C1 segment of cervical spinal cord (tissue), 14 donors: Measurements from ENCODE around the gene PPP1R15B.
A peak's percentile ranks its signal among the peaks of the same experiment; 100 is the strongest.

Experiments used
- DNase-seq, 14 donors: peaks; one replicate each; lab custom pipeline; 2025; lab: John Stamatoyannopoulos, UW

PPP1R15B gene

DNA sequence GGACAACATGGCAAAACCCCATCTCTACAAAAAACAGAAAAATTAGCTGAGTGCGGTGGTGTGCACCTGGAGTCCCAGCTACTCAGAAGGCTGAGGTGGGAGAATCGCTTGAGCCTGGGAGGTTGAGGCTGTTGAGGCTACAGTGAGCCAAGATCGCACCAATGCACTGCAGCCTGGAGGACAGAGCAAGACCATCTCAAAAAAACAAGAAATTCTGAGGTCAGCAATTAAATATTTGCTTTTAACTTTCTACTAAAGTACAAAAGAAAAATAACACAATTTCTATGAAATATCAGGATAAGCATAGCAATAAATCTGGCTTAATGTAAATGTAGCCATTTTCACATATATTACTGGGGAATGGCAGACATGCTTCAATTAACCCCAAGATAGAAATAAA lies 9.9 kb downstream of the PPP1R15B start:
- DNase-seq = no peak

- no peak for DNase-seq
These were observed 10.6 kb downstream of the PPP1R15B start for GRCh38 chr1:204400882-204401510.

DNA sequence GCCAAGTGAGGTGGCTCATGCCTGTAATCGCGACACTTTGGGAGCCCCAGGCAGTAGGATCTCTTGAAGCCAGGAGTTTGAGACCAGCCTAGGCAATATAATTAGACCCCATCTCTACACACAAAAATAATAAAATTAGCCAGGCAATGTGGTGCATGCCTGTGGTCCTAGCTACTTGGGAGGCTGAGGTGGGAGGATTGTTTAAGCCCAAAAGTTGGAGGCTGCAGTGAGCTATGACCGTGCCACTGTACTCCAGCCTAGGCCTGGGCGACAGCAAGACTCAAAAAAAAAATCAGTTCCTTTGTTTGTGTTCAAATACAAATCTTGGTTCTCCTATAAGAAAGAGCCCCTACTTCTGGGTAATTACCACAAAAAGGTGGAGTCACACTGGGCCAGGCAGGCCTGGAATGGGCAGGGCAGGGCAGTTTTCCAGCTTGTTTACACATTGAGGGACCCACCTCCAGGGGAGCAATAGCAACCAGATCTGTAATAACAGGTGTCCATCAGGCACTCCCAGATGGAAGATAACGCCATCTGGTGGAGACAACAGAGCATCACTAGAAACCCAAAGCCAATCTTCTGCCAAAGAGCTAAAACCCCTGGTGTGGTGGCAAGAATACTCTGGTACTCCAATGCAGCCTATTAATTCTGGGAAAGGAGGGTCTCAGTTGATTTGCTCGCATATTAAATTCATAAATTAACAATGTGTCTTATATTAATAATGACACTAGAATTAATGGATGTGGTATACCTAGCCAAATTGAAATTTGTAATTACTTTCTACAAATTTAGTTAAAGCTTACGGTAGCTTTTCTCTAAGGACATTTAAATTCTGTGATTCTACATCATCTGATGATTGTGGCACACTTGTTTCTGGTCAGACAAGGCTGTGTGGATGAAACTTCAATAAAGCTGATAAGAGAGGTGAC lies 13.2 kb downstream of the PPP1R15B start:
- peak in 9 of 14 donors; percentile 18 to 68 (median 27) for DNase-seq

DNA sequence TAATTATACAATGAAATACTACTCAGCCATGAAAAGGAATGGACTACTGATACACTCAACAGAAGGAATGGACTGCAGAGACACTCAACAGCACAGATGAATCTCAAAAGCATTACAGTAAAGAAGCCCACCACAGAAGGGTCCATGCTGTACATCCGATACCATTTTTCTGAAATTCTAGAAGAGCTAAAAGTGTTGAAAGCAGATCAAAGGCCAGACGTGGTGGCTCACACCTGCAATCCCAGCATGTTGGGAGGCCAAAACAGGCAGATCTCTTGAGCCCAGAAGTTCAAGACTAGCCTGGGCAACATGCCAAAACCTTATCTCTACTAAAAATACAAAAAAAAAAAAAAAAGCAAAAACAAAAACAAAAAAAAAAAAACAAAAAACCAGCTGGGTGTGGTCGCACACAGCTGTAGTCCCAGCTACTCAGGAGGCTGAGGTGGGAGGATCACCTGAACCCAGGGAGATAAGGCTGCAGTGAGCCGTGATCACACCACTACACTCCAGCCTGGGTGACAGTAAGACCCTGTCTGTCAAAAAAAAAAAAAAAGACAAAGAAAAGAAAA lies 15.5 kb downstream of the PPP1R15B start:
- DNase-seq = no peak

GRCh38 chr1:204391629-204392028 lies 20.0 kb downstream of the PPP1R15B start:
- DNase-seq = no peak

DNA sequence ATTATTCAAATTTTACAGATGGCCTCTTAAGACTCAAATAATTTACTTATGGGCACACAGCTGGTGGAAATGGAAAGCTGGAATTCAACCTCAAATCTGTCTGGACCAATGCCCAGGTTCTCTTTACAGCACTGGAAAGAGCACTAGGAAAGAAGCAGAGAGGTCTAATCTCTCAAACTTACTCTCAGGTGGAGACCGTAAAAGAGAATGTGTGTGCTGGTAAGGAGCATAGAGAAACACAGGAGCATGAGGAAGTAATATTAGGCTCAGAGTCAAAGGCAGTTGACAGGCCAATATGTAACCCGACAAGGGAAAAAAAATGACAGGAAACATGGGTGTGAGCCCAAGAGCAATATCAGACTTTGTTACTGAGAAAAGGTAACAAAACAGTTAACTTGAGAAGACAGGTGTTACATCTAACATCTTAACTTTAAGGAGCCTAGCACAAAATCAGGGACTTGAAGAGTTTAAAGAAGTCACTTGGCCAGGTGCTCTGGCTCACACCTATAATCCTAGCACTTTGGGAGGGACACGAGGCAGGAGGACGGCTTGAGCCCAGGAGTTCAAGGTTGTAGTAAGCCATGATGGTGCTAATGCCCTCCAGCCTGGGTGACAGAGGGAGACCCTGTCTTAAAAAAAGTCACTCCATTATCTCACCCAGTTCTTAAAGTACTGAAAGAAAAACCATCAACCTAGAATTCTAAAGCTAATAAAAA lies 20.7 kb downstream of the PPP1R15B start:
- no peak for DNase-seq

DNA sequence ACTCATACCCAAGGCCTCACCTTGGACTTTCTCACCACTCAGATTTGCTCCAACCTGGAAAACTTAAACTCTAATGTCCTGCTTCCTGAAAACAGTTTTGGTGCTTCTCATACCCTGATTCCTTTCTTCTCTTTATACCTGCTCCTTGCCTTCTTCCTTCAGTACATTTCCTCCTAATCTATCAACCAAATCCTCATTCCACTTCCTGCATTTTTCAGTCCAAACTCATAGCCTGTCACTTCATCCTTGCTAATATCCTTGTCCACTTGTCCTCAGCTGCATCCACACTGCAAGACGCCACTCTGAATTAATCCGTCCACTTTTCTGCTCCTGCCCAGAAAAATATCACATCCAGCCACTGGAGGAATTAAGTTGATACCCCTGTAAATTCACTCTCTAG lies 25.9 kb downstream of the PPP1R15B start:
- no peak for DNase-seq

- peak in 10 of 14 donors; percentile 26 to 79 (median 39) for DNase-seq
These were observed 26.8 kb downstream of the PPP1R15B start for GRCh38 chr1:204384636-204385352.

DNA sequence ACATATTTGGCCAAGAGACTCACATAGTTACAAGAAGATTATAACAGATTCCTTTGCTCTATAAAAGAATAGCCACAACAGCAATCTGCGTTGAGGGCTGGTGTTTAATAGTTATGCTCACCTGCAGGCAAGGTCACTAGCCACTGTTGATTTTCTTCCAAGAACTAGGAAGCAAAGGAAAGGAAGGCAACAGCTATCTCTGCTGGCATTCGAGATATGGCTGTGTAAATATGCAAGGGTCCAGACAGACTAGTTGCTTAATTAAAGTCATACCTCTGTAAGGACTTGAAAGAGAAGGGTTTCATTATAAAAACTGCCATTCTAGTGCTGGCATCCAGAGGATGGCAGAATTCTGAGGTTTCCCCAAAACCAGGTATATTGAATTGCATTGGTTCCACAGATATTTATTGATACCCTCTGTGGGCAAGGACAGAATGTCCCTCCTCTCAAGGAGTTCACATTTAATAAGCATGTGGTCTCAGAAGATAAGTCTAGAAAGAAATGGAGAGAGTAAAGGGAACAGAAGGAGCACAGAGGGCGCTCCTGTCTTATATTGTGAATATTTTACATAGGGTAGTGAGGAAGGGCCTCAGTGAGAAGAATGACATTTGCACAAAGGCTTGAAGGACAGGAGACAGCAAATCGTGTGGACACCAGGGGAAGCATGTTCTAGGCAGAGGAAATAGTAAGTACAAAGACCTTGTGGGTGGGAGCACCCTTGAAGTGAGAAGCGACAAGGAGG lies 28.3 kb downstream of the PPP1R15B start:
- no peak for DNase-seq

DNA sequence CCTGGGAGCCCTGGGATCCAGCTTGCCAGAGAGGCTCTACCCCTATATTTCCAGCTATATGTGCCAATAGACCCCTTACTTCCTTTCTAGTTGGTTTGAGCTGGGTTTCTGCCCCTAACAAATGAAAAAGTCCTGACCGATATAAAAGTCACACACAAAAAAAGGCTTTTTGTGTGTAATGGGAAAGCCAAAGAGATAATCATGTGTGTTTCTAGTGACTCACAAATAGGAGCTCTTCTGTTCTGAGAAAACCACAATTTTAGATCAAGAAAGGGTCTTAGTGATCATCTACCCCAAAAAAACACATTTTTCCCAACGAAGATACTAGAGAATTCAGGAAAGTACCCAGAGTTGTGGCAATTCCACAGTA lies 28.9 kb downstream of the PPP1R15B start:
- DNase-seq = no peak

- no peak for DNase-seq
These were observed 31.3 kb downstream of the PPP1R15B start for GRCh38 chr1:204380293-204380831.

- peak in 5 of 14 donors; percentile 17 to 52 (median 46) for DNase-seq
These were observed 33.6 kb downstream of the PPP1R15B start for GRCh38 chr1:204377800-204378668.

DNA sequence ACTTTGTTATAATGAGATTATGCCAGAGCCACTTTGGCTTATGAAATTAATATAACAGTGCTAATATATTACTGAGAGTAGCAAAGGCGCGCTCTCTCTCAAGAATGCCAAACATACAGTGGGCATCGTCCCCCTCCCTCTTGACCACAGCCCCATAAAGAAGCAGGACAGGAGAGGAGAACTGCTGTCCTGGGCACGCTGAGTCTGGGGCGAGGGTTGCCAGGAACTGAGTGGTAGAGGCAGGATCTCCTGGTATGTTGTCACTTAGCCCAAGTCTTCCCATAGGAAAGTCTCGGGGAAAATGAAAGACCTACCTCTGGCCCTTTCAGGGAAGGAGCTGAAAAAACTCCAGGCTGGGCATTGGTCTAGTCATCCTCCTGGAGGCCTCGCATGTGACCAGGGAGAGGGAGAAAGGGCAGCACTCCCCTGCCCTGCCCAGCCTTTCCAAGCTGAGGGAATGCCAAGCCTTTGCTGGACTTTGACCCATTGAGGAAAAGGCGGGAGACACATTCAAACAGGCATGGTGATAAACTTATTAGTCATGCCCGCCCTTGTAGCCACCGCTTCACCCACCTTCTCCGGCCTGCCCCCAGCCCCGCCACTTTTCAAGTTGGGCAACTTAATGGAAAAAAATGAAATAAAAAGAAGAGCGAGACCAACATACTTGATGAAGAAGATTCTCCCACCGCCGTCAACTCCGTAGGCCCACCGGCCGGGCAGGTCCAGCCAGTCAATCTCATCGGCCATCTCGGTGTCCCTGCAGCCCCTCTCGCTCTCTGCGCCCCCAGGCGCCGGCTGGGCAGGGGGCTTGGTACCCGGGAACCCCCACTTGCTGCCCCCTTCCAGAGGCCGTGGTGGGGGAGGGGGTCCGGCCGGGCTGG lies 34.5 kb downstream of the PPP1R15B start:
- DNase-seq = peak in 3 of 14 donors; percentile 11 to 34 (median 31)

DNA sequence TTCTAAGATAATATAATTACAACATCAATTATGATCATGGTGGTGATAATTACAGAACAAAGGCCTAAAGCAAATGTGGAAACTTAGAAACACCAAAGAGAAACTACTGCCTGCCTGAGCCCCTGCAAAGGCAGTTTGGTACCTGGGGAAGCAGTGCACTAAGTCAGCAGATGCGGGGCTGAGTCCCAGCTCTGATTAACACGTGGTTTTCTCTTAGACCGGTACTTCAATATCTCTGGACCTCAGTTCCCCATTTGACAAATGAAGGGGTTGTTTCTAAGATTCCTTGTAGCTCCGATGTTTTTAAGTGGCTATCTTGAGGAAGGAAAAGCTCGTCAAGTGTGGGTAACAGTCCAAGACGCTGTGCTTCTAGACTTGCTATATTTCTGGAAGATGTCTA lies 35.2 kb downstream of the PPP1R15B start:
- no peak for DNase-seq

DNA sequence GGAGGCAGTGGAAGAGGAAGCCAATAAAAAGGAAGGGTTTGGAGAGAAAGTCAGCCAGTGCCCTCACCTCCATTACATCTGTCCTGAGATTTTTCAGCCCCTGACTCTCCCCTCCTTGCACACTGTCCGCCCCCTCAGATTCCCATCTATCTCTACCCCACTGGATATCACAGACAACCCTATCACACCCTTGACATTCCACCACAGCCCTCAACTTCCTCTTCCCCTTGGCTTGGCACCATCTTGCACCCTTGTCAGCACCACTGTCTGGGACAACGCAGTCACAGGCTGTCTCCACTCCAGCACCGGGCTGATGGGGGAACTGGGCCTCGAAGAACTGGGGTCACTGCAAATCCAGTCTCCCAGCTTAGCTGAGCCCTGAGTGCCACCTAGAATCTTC lies 37.7 kb downstream of the PPP1R15B start:
- no peak for DNase-seq

- DNase-seq = peak in 4 of 14 donors; percentile 39 to 78 (median 51)
These were observed 41.4 kb downstream of the PPP1R15B start for GRCh38 chr1:204370176-204370575.

GRCh38 chr1:204368996-204369726 lies 42.5 kb downstream of the PPP1R15B start:
- DNase-seq = peak in 11 of 14 donors; percentile 12 to 71 (median 55)
